ENCODE measurements around the gene MCRIP2.
"Not testable (repeated sequence)": the region's sequence is repeated elsewhere in the genome, so short reads cannot be mapped to it uniquely, and the experiment has no call there.

The MCRIP2 gene

DNA sequence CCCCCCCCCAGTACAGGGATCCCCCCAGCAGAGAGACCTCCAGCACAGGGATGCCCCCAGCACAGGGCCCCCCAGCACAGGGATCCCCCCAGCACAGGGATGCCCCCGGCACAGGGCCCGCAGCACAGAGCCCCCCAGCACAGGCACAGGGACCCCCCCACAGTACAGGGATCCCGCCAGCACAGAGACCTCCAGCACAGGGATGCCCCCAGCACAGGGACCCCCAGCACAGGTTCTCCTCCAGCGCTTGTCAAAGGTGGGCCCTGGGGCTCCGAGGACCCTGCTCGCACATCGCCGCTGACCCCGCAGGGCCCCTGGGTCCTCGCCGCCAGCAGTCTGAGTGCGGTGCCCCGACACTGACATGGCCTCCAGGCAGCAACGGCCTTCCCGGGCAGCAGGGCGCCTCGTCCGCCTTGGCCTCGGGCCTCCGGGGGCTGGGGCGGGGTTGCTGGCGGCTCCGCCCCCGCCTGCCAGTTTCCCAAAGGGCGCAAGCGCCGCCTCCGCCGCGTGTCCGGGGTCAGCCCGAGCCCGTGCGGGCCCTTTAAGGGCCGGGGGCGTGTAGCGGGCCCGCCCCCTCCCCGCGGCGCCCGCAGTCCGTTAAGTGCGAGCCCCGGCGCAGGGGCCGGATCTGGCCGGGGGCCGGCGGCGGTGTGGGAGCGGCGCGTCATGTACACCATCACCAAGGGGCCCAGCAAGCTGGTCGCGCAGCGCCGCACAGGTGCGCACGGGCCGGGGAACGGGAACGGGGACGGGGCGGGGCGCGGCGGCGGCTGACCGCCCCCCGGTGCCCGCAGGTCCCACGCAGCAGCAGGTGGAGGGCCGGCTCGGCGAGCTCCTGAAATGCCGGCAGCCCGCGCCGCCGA, at the start of gene MCRIP2:
Gene MCRIP2 (plus strand): TSS at position 503 of the 863 bp plus-strand sequence. CDS start 164 bp downstream, at position 667.
- peak in 1 of 2 experiments; percentile 42 for DNase-seq

GRCh38 chr16:591892-592517, 49.6 kb upstream of the MCRIP2 start:
- DNase-seq, result no peak

GRCh38 chr16:592518-593306, 48.9 kb upstream of the MCRIP2 start:
- DNase-seq, result no peak

- no peak for DNase-seq
Observed at GRCh38 chr16:593406-593805, 48.2 kb upstream of the MCRIP2 start.

- no peak for DNase-seq
Observed at GRCh38 chr16:593807-594206, 47.8 kb upstream of the MCRIP2 start.

DNA sequence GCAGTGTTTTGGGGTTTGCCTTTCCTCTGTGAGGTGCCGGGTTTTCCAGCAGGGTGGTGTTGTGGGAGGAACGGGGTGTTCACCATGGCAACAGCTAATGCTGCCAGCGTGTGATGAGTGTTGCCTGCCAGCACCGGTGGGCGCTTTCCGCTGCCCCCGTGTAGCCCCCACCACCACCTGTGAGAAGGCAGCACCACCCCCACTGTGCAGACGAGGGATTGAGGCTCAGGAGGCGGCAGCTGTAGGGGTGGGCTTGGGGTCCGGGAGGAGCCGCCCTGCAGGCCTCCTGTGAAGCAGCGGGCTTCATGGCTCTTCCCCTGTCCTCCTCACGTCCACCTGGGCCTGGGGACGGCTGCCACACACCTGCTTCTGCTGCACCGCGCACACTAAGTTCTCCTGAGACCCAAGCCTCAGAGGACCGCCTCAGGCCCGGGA, 46.5 kb upstream of the MCRIP2 start:
- no peak for DNase-seq

DNA sequence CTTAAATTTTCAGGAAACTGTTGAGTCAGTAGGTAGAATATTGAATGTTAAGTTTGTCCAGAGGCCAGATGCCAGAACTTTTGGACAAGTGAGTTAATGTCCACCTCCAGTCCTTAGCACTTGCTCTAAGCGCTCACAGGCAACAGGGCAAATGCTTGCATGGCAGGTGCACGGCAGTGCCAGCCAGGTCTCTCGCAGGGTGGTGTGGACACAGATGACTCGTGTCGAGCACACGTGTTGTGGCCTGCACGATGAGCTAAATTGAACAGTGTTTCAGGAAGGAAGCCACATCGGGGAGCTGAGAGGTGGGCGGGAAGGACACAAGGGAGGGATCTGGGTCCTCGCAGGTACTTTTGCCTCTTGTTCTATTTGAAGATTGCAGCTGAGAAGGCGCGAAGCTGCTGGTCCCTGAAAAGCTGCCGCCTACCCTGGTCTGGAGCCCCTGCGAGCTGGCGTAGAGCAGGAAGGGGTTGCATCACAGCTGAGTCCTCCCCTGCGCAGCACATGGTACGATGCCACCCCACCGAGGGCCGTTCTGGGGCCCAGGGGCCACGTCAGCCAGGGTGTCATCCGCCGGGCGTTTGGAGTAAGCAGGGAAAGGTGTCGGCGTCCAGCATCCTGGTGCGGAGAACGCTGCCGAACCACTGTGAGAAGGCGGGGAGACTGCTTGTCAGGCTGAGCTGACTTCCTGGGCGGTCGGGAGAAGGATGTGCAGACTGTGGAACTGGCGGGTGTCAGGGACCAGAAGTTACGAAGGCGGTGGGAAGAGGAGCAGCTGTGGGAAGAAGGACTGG, 45.5 kb upstream of the MCRIP2 start:
- DNase-seq, result no peak

DNA sequence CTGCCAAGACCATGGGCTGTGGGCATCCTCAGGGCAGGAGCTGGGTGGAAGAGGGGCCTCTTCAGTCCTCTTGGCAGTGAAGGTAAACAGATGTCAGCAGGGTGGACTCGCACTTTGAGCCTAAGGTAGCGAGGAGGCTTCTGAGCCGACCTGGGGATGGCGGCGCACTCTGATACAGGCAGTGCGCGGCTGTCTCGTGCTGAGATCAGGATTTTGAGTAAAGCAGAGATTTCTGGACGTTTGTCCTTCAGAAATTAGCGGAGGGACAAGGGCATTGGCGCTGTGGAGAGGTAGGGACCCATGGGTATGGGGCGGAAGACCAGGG, 44.9 kb upstream of the MCRIP2 start:
- no peak for DNase-seq

- DNase-seq, result not testable (repeated sequence)
Observed at GRCh38 chr16:597655-598054, 44.0 kb upstream of the MCRIP2 start.

- DNase-seq, result no peak
Observed at GRCh38 chr16:598823-599739, 42.5 kb upstream of the MCRIP2 start.

DNA sequence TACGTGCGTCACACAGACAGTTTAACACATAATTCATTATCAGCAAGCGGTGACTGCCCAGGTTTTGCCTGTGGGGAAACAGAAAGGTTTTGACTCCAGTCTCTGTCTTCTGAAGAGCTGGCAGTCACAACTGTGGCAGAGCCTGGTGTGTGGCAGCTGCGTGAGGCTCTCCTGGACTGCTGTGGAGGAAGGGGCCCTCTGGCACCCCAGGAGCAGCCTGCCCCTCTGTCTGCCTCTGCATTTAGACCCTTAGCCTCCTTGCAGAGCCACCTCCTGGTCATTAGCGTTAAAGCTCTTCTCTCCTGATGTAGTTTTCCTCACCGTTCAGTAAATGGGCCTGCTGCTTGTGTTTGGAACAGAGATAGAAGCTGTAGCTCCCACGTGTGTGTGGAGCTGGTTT, 40.8 kb upstream of the MCRIP2 start:
- no peak for DNase-seq

DNA sequence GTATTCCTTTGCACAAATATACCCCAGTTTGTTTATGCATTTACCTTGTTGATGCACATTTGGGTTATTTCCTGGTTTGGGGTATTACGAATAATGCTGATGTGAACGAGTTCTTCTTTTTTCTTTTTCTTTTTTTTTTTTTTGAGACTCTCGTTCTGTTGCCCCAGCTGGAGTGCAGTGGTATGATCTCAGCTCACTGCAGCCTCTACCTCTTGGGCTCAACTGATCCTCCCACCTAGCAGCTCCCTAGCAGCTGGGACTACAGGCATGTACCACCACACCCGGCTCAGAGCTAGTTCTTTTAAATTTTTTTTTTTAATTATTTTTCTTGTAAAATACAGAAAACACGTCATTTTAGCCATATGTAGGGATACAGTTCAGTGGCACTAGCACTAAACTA, 37.7 kb upstream of the MCRIP2 start:
- DNase-seq, result no peak

DNA sequence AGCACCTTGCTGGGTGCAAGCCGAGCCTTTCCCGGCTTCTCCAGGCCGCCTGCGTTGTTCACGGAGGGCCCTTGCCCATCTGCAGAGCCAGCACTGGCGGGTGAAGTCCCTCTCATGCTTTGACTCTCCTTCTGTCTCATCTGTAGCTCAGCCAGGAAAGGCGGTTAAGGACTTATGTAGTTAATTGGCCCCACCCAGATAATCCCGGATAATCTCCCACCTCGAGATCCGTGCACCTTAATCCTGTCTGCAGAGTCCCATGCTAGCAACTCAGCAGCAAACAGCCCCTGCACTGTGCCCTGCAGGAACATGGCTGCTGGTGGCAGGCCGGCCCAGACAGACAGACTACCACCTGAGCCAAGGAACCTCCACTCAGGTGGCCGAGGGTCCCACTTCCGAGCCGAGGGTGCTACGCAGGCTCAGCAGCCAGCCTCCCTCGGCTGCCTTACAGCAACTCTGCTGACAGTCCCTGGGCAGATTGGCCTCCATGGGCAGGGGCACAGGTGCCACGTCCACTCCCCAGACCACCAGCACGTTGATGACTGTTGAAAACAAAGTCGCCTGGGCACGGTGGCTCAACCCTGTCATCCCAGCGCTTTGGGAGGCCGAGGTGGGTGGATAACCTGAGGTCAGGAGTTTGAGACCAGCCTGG, 34.8 kb upstream of the MCRIP2 start:
- DNase-seq, result no peak

DNA sequence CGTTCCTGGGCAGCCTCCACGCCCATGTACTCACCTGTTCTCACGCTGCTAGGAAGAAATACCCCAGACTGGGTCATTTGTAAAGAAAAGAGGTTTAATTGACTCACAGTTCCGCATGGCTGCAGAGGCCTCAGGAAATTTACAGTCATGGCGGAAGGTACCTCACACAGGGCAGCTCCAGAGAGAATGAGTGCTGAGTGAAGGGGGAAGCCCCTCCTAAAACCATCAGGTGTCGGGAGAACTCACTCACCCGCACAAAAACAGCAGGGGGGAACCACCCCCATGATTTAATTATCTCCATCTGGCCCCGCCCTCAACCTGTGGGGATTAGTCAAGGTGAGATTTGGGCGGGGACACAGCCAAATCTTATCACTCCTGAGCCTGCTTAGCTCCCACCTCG, 33.6 kb upstream of the MCRIP2 start:
- no peak for DNase-seq

DNA sequence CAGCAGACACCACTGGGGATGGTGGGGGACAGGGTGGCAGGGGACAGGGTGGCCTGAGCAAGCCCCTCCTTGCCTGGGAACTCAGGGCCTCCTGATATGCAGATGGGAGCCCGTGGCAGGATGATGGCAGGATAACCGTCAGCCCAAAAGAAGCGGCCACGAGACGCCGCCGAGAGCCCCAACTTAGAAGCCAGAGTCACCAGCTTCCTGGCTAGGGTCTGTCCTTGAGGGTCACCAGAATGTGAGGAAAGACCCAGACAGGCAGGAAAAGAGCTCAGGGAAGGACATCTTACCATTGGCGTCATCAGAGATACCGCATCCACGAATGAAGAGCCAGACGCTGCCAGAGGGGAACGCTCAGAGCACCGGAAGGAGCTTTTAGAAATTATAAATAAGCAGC, 32.3 kb upstream of the MCRIP2 start:
- no peak for DNase-seq

DNA sequence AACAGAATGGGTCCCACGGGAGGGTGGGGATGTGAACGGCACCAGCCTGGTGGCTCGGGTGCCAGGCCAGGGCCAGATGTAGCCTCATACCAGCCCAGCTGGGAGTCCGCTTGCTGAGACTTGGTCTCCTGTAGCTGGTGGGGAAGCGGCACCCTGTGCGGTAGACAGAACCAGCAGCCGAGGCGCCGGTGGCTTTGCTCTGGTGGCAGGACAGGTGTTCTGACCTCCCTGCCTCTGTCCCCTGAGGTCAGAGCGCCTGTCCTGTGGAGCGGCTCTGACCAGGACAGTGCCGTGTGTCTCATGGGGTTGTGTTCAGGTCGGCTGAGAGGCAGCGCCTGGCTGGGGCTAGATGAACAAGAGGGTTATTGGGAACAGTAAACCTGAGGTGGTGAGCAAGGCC, 31.6 kb upstream of the MCRIP2 start:
- no peak for DNase-seq

GRCh38 chr16:610513-611381, 30.9 kb upstream of the MCRIP2 start:
- peak; percentile 49 to 52 for DNase-seq

GRCh38 chr16:615122-615521, 26.5 kb upstream of the MCRIP2 start:
- DNase-seq, result no peak

- DNase-seq, result no peak
Observed at GRCh38 chr16:616733-617586, 24.7 kb upstream of the MCRIP2 start.
